ENCODE data around the gene CAMTA1.

Gene CAMTA1

DNA sequence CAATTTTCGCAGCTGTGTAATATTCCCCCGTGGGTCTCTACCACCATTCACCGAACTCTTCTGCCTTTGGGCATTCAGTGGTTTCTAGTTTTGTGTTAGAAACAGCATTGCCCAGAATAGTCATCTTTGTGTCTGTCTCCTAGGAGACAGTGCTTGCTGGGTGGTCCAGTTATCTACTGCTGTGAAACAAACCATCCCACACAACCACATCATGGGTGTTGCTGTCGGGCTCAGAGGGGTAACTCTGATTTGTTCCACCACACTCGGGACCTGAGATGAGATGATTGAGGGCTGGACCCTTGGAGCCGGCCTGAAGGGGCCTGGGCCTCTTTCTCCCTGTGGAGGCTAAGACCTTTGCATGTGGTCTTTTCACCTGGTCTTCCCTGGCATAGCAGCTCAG lies 558.6 kb downstream of the CAMTA1 start:
- no peak for DNase-seq (ENCODE audit: low spot score)

- DNase-seq (ENCODE audit: low spot score), result no peak
Measured at GRCh38 chr1:7344299-7344698, 559.0 kb downstream of the CAMTA1 start.

- no peak for DNase-seq (ENCODE audit: low spot score)
Measured at GRCh38 chr1:7345516-7345915, 560.3 kb downstream of the CAMTA1 start.

DNA sequence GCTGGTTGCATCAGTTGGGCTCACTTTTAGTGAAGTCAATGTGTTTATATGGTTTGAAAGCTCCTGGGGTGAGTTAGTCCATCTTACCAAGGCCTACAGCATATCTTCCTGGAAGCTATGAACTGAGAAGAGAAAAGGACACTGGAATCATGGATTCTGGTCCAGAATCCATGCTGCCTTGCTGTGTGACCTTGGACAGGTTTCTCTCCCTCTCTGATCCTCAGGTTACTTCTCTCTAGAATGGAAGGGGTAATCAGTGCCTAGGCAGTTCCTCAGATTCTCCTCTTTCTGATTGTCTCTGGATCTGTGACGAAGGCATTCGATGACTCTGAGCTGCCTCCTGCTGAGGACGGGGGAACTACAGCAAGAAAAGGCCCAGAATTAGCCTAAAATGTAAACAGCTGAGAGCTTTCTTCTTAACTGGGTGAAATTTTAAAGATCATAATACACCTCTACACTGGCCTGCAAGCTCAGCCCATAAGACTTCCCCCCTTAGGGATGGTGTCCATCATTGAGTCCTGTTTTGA lies 560.9 kb downstream of the CAMTA1 start:
- DNase-seq (ENCODE audit: low spot score), result no peak

GRCh38 chr1:7346600-7347570 lies 561.6 kb downstream of the CAMTA1 start:
- DNase-seq (ENCODE audit: low spot score), result no peak

DNA sequence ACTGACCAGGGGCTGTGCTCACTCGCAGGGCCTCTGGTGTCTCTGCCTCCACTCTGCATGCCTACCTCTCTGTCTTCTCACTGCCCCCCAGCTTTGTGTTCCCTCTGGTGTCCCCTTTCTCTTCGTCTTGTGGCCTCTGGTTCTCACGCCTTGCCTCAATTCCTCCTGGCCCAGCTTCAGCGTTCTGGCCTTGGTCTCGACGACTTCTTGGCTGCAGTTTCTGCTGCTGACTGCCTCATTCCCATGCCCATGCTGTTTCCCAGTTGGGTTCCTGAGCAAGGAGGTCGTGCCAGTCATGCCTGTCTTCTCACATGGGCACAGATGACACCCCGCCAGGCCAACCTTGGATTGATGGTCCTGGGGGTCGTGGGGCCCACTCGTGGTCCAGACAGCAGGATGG lies 562.8 kb downstream of the CAMTA1 start:
- DNase-seq (ENCODE audit: low spot score), result no peak

DNA sequence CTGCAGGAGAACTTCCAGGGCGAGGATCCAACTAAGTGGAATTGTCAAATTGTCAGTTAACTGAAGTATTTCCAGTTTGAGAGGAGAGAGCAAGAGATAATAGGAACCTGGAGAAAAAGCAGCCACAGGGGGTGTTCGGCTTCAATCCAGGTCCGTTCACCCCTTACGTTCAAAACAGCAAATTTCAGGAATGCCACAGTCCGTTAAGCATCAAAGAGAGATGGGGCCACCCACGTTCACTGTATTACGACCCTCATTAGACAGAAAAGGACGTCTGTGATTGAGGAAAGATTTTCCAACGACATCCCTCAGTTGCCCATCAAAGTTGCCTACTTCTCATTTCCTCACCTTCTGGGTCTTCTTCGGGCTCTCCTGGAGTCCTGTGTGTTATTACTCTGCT lies 563.3 kb downstream of the CAMTA1 start:
- DNase-seq (ENCODE audit: low spot score), result no peak

DNA sequence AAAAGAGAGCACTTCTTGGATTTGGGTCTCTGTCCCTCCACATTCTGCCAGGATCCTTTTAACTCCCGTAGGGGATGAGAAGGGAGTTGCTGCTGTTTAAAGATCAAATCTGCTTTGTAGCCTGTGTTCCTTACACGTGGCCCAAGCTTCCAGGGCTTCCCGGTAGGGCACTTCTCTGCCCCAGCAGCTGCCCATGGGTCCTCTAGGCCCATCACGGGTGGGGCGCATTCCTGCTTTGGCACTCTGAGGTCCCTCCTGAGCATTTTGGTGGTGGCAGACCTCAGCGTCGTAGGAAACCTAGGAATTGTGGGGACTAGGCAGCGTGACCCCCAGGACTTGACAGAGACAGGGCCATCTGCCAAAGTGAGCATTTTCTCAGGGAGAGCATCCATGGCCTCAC lies 565.5 kb downstream of the CAMTA1 start:
- no peak for DNase-seq (ENCODE audit: low spot score)

DNA sequence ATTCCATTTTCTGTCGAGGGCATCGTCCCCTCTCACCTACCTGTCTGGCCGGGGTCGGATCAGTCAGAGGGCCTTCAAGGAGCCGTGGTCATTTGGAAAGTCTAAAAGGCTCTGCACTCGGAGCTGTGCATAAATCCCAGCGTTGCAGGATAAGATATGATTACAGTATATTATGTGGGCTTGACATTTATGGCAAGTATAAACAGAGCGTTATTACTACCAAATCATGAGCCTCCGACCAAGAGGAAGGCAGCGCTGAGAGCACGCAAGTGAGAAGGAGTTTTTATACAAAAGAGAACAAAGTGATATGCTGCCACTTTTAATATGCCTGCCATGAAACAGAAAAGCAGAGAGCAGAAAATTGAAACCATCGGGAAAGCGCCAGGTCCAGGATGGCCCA lies 566.4 kb downstream of the CAMTA1 start:
- DNase-seq (ENCODE audit: low spot score), result no peak

GRCh38 chr1:7352364-7352763 lies 567.1 kb downstream of the CAMTA1 start:
- DNase-seq (ENCODE audit: low spot score), result no peak

GRCh38 chr1:7352974-7353373 lies 567.7 kb downstream of the CAMTA1 start:
- no peak for DNase-seq (ENCODE audit: low spot score)

GRCh38 chr1:7355646-7356045 lies 570.4 kb downstream of the CAMTA1 start:
- DNase-seq (ENCODE audit: low spot score), result no peak

DNA sequence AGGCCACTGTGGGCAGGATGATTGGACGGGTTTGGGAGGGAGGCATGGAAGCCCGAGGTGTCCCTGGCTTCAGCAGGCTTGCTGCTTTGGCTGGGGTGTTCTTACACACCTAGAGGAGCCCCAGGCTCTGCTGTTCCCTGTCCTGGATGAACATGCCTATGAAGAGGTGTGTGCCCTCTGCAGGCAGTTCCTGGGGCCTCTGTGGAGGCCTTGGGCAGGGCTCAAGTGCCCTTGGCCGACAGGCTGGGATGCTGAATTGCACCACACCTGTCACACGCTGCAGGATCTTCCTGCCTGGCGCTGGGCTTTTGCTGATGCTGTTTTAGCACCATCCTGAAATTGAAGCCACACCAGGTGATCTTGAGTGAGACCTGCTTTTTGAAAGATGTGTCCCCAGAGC lies 570.8 kb downstream of the CAMTA1 start:
- DNase-seq (ENCODE audit: low spot score), result no peak

- no peak for DNase-seq (ENCODE audit: low spot score)
Measured at GRCh38 chr1:7358425-7358824, 573.2 kb downstream of the CAMTA1 start.

- no peak for DNase-seq (ENCODE audit: low spot score)
Measured at GRCh38 chr1:7360526-7360925, 575.3 kb downstream of the CAMTA1 start.

- no peak for DNase-seq (ENCODE audit: low spot score)
Measured at GRCh38 chr1:7362947-7363346, 577.7 kb downstream of the CAMTA1 start.

GRCh38 chr1:7363450-7363849 lies 578.2 kb downstream of the CAMTA1 start:
- no peak for DNase-seq (ENCODE audit: low spot score)

- DNase-seq (ENCODE audit: low spot score), result no peak
Measured at GRCh38 chr1:7365706-7366105, 580.5 kb downstream of the CAMTA1 start.

- DNase-seq (ENCODE audit: low spot score), result no peak
Measured at GRCh38 chr1:7366286-7366954, 581.2 kb downstream of the CAMTA1 start.

GRCh38 chr1:7366955-7367665 lies 581.9 kb downstream of the CAMTA1 start:
- DNase-seq (ENCODE audit: low spot score), result no peak

DNA sequence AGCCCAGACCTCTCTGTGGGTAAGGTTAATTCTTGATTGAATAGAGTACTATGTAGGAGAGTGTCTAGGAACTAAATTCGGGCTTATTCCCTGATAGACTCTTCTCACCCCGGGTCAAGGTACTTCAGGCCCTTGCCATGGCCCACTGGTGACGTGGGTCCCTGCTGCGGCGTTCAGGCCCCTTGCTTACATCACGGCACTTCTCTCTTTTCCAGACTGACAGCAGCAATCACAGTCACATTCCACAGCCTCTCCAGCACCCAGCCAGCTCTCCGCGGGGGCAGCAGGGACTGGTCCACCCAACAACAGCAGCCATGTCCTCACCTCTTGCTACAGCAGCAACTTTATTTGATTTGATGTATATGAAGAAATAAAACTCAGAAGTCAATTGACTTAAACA lies 584.6 kb downstream of the CAMTA1 start:
- no peak for DNase-seq (ENCODE audit: low spot score)

- DNase-seq (ENCODE audit: low spot score), result no peak
Measured at GRCh38 chr1:7371926-7372325, 586.7 kb downstream of the CAMTA1 start.

All from HuH-7.5 (cell line).